Activated naive CD4-positive, alpha-beta T cell treated with Interleukin-2 at 50 U/mL for 16 hours (primary cell): ENCODE data around the gene SPDL1.

Experiments used
- DNase-seq: peaks from one replicate; pipeline ENCODE4 v3.0.0-alpha.2; 2020

The SPDL1 gene

GRCh38 chr5:169583424-169584220, at the start of gene SPDL1:
TSS of gene SPDL1 (plus strand) at chr5:169583773. CDS start at chr5:169588417, 4,644 bp downstream.
- peak; percentile 94 for DNase-seq

GRCh38 chr5:169534311-169534880, 49.2 kb upstream of the SPDL1 start:
- no peak for DNase-seq

- no peak for DNase-seq
Observed at GRCh38 chr5:169534939-169535338, 48.6 kb upstream of the SPDL1 start.

GRCh38 chr5:169538944-169539343, 44.6 kb upstream of the SPDL1 start:
- no peak for DNase-seq

GRCh38 chr5:169542811-169543210, 40.8 kb upstream of the SPDL1 start:
- DNase-seq = no peak

- DNase-seq = no peak
Observed at GRCh38 chr5:169544264-169544950, 39.2 kb upstream of the SPDL1 start.

GRCh38 chr5:169545762-169546161, 37.8 kb upstream of the SPDL1 start:
- DNase-seq = no peak

GRCh38 chr5:169546346-169546745, 37.2 kb upstream of the SPDL1 start:
- no peak for DNase-seq

GRCh38 chr5:169547508-169547907, 36.1 kb upstream of the SPDL1 start:
- DNase-seq = no peak

- DNase-seq = no peak
Observed at GRCh38 chr5:169548315-169548714, 35.3 kb upstream of the SPDL1 start.

GRCh38 chr5:169549453-169550100, 34.0 kb upstream of the SPDL1 start:
- no peak for DNase-seq

- no peak for DNase-seq
Observed at GRCh38 chr5:169550227-169550626, 33.3 kb upstream of the SPDL1 start.

GRCh38 chr5:169551146-169551545, 32.4 kb upstream of the SPDL1 start:
- no peak for DNase-seq

GRCh38 chr5:169551696-169552095, 31.9 kb upstream of the SPDL1 start:
- no peak for DNase-seq

- DNase-seq = no peak
Observed at GRCh38 chr5:169554251-169554650, 29.3 kb upstream of the SPDL1 start.

- DNase-seq = no peak
Observed at GRCh38 chr5:169557838-169558237, 25.7 kb upstream of the SPDL1 start.

GRCh38 chr5:169561893-169562292, 21.7 kb upstream of the SPDL1 start:
- DNase-seq = no peak

GRCh38 chr5:169563369-169563768, 20.2 kb upstream of the SPDL1 start:
- no peak for DNase-seq

GRCh38 chr5:169566202-169566601, 17.4 kb upstream of the SPDL1 start:
- DNase-seq = no peak

- DNase-seq = no peak
Observed at GRCh38 chr5:169567079-169567478, 16.5 kb upstream of the SPDL1 start.

GRCh38 chr5:169569513-169569912, 14.1 kb upstream of the SPDL1 start:
- DNase-seq = no peak

GRCh38 chr5:169571355-169571754, 12.2 kb upstream of the SPDL1 start:
- no peak for DNase-seq

- no peak for DNase-seq
Observed at GRCh38 chr5:169574134-169574646, 9.4 kb upstream of the SPDL1 start.
